Neural progenitor cell (in vitro differentiated cells): ENCODE measurements around the gene POLR3A. TPM values are rescaled to one million over a fixed set of nuclear protein-coding genes. Genes with fewer than 3 reads are reported as not detected.

ENCODE experiments used
- DNase-seq: peaks from one replicate; pipeline ENCODE4 v3.0.0-alpha.2; 2016; ENCODE audit warnings: low spot score
- H2AFZ ChIP-seq: fragments of 200-600 bp; sonication (generic); replicated peaks from 2 replicates; pipeline ENCODE4 v1.6.1; 2016; ENCODE audit warnings: antibody characterized with exemption
- H3F3A ChIP-seq: fragments of 200-600 bp; sonication (generic); 2 replicates; pipeline ENCODE4 v1.6.1; 2016; ENCODE audit warnings: antibody characterized with exemption, low read depth
- H3K27ac ChIP-seq: fragments of 200-600 bp; sonication (generic); 2 replicates; pipeline ENCODE4 v1.5.1; 2016; ENCODE audit warnings: mild to moderate bottlenecking
- H3K27me3 ChIP-seq: fragments of 200-600 bp; sonication (generic); 2 replicates; pipeline ENCODE4 v1.6.1; 2016; ENCODE audit warnings: mild to moderate bottlenecking, moderate library complexity
- H3K36me3 ChIP-seq: fragments of 200-600 bp; sonication (generic); 2 replicates; pipeline ENCODE4 v1.5.1; 2016
- H3K4me1 ChIP-seq: fragments of 200-600 bp; sonication (generic); 2 replicates; pipeline ENCODE4 v1.6.1; 2016; ENCODE audit warnings: mixed run types
- H3K4me2 ChIP-seq: fragments of 200-600 bp; sonication (generic); 2 replicates; pipeline ENCODE4 v1.6.1; 2016
- H3K4me3 ChIP-seq: fragments of 200-600 bp; sonication (generic); 2 replicates; pipeline ENCODE4 v1.5.1; 2016
- H3K79me2 ChIP-seq: fragments of 200-600 bp; sonication (generic); 2 replicates; pipeline ENCODE4 v1.6.1; 2016; ENCODE audit warnings: low read depth
- H3K9ac ChIP-seq: fragments of 200-600 bp; sonication (generic); 2 replicates; pipeline ENCODE4 v1.6.1; 2016
- H3K9me3 ChIP-seq: fragments of 200-600 bp; sonication (generic); 2 replicates; pipeline ENCODE4 v1.5.1; 2016; ENCODE audit warnings: low read depth
- H4K20me1 ChIP-seq: fragments of 200-600 bp; sonication (generic); 2 replicates; pipeline ENCODE4 v1.6.1; 2016; ENCODE audit warnings: low read depth
- H3K27ac Mint-ChIP-seq: 3 replicates; pipeline ENCODE4 v1.8.0; 2021; ENCODE audit warnings: mixed read lengths
- H3K27me3 Mint-ChIP-seq: 2 replicates; pipeline ENCODE4 v1.8.0; 2022; ENCODE audit warnings: low read depth, mild to moderate bottlenecking, inconsistent platforms, moderate library complexity, mixed read lengths; ENCODE audit not compliant: insufficient read depth
- H3K36me3 Mint-ChIP-seq: 3 replicates; pipeline ENCODE4 v1.8.0; 2021; ENCODE audit warnings: mixed read lengths
- H3K4me1 Mint-ChIP-seq: 3 replicates; pipeline ENCODE4 v1.8.0; 2021; ENCODE audit warnings: mixed read lengths
- H3K4me3 Mint-ChIP-seq: 3 replicates; pipeline ENCODE4 v1.8.0; 2021; ENCODE audit warnings: mild to moderate bottlenecking, moderate library complexity, mixed read lengths
- H3K9me3 Mint-ChIP-seq: 3 replicates; pipeline ENCODE4 v1.8.0; 2020; ENCODE audit warnings: mixed read lengths
- CTCF ChIP-seq: fragments of 200-600 bp; sonication (generic); IDR thresholded peaks from 2 replicates; pipeline ENCODE4 v1.5.1; 2017; ENCODE audit warnings: antibody characterized with exemption, mild to moderate bottlenecking
- EZH2 ChIP-seq: fragments of 200-600 bp; sonication (generic); IDR thresholded peaks from 2 replicates; pipeline ENCODE4 v1.6.1; 2017; ENCODE audit warnings: antibody characterized with exemption, mild to moderate bottlenecking, moderate library complexity
- EZH2phosphoT487 ChIP-seq: fragments of 200-600 bp; sonication (generic); IDR thresholded peaks from 2 replicates; pipeline ENCODE4 v1.6.1; 2017; ENCODE audit warnings: antibody characterized with exemption
- total RNA-seq: library from RNA; depleted of rRNA; stranded (reverse); fragments of >200 nt; gene quantifications from 2 replicates; pipeline ENCODE4 v1.2.3, GENCODE V29; 2015; ENCODE audit warnings: low replicate concordance

POLR3A gene
- total RNA-seq, 1 donor from 2014 or later = 16.0 TPM

- no peak overlapping the region for H3K27ac ChIP-seq
- TF ChIP-seq CTCF (no peak), EZH2 (no peak), EZH2phosphoT487 (no peak)
- no peaks in the 10 kb centered on the region for H4K20me1 ChIP-seq
- no peaks in the 10 kb centered on the region for H3K79me2 ChIP-seq
- H3K4me1 ChIP-seq = peaks cover 17% of the 10 kb centered on the region
- no peak overlapping the region for H3K9ac ChIP-seq
- peak overlapping the region; percentile 31 for H3K4me2 ChIP-seq
- no peaks in the 10 kb centered on the region for H3K36me3 ChIP-seq
- H3K27ac Mint-ChIP-seq = no peak overlapping the region
- H3K36me3 Mint-ChIP-seq = no peaks in the 10 kb centered on the region
- no peaks in the 10 kb centered on the region for H3K9me3 Mint-ChIP-seq
- peaks cover 26% of the 10 kb centered on the region for H3K4me1 Mint-ChIP-seq
- no peak overlapping the region for H3K4me3 ChIP-seq
- H2AFZ ChIP-seq = peak overlapping the region; percentile 68
- peaks cover 18% of the 10 kb centered on the region for H3K27me3 Mint-ChIP-seq
- H3F3A ChIP-seq = peaks cover 3% of the 10 kb centered on the region
- DNase-seq = peak; percentile 34
- H3K9me3 ChIP-seq = no peaks in the 10 kb centered on the region
- H3K4me3 Mint-ChIP-seq = no peak overlapping the region
- H3K27me3 ChIP-seq = no peaks in the 10 kb centered on the region
These were observed 89.7 kb downstream of the POLR3A start for GRCh38 chr10:77939561-77940001.

GRCh38 chr10:77936697-77937567 is 92.4 kb downstream of the POLR3A start:
- H4K20me1 ChIP-seq = no peaks in the 10 kb centered on the region
- H3K4me1 Mint-ChIP-seq = peaks cover 16% of the 10 kb centered on the region
- H3K27ac Mint-ChIP-seq = no peak overlapping the region

GRCh38 chr10:77932016-77932715 is 97.1 kb downstream of the POLR3A start:
- H3K9me3 ChIP-seq = no peaks in the 10 kb centered on the region
- Mint-ChIP-seq H3K9me3 (no peaks in the 10 kb centered on the region), H3K4me1 (peaks cover 11% of the 10 kb centered on the region), H3K27ac (no peak overlapping the region), H3K36me3 (peaks cover 2% of the 10 kb centered on the region), H3K27me3 (peaks cover 14% of the 10 kb centered on the region), H3K4me3 (no peak overlapping the region)
- TF ChIP-seq EZH2 = no peak
- TF ChIP-seq EZH2phosphoT487 = no peak
- TF ChIP-seq CTCF = no peak
- no peaks in the 10 kb centered on the region for H3K79me2 ChIP-seq
- no peak overlapping the region for H3K27ac ChIP-seq
- DNase-seq = no peak
- H3F3A ChIP-seq = peaks cover 8% of the 10 kb centered on the region
- H3K4me1 ChIP-seq = peaks cover 8% of the 10 kb centered on the region
- peaks cover 16% of the 10 kb centered on the region for H3K27me3 ChIP-seq
- no peaks in the 10 kb centered on the region for H3K36me3 ChIP-seq
- H3K9ac ChIP-seq = no peak overlapping the region
- H3K4me2 ChIP-seq = no peak overlapping the region
- no peaks in the 10 kb centered on the region for H4K20me1 ChIP-seq
- no peak overlapping the region for H2AFZ ChIP-seq
- no peak overlapping the region for H3K4me3 ChIP-seq

More at GRCh38 chr10:77936697-77937567, 92.4 kb downstream of the POLR3A start:
- no peak overlapping the region for H3K9ac ChIP-seq
- TF ChIP-seq EZH2phosphoT487 (no peak), EZH2 (no peak), CTCF (no peak)
- H3K27ac ChIP-seq = no peak overlapping the region
- H2AFZ ChIP-seq = no peak overlapping the region
- no peak overlapping the region for H3K4me3 Mint-ChIP-seq
- peaks cover 17% of the 10 kb centered on the region for H3K4me1 ChIP-seq
- no peak overlapping the region for H3K4me2 ChIP-seq
- H3K79me2 ChIP-seq = no peaks in the 10 kb centered on the region
- H3K9me3 ChIP-seq = no peaks in the 10 kb centered on the region
- DNase-seq = no peak
- no peaks in the 10 kb centered on the region for H3K27me3 ChIP-seq
- H3K27me3 Mint-ChIP-seq = peaks cover 20% of the 10 kb centered on the region
- H3K9me3 Mint-ChIP-seq = no peaks in the 10 kb centered on the region
- H3F3A ChIP-seq = peaks cover 3% of the 10 kb centered on the region
- no peak overlapping the region for H3K4me3 ChIP-seq
- no peaks in the 10 kb centered on the region for H3K36me3 Mint-ChIP-seq
- no peaks in the 10 kb centered on the region for H3K36me3 ChIP-seq
